NCI-H2029 treated with DMSO at 0.1 percent for 48 hours (cell line): ENCODE measurements around the gene ST6GALNAC1.

Experiments used
- DNase-seq: peaks from one replicate; lab custom pipeline; 2025; lab: John Stamatoyannopoulos, UW

Gene ST6GALNAC1

GRCh38 chr17:76643553-76644148 lies at the start of gene ST6GALNAC1:
Gene ST6GALNAC1 (minus strand): TSS chr17:76643757. CDS start chr17:76643638, 119 bp downstream.
- DNase-seq = no peak

- no peak for DNase-seq
Measured at GRCh38 chr17:76691379-76692191, 48.0 kb upstream of the ST6GALNAC1 start.

GRCh38 chr17:76690596-76691280 lies 47.2 kb upstream of the ST6GALNAC1 start:
- no peak for DNase-seq

- DNase-seq = no peak
Measured at GRCh38 chr17:76689859-76690258, 46.3 kb upstream of the ST6GALNAC1 start.

- DNase-seq = no peak
Measured at GRCh38 chr17:76688165-76688622, 44.6 kb upstream of the ST6GALNAC1 start.

GRCh38 chr17:76687298-76688164 lies 44.0 kb upstream of the ST6GALNAC1 start:
- DNase-seq = no peak

- DNase-seq = no peak
Measured at GRCh38 chr17:76686538-76687297, 43.2 kb upstream of the ST6GALNAC1 start.

- DNase-seq = no peak
Measured at GRCh38 chr17:76685846-76686245, 42.3 kb upstream of the ST6GALNAC1 start.

- DNase-seq = no peak
Measured at GRCh38 chr17:76685366-76685765, 41.8 kb upstream of the ST6GALNAC1 start.

- DNase-seq = no peak
Measured at GRCh38 chr17:76684756-76685155, 41.2 kb upstream of the ST6GALNAC1 start.

- no peak for DNase-seq
Measured at GRCh38 chr17:76683921-76684745, 40.6 kb upstream of the ST6GALNAC1 start.

GRCh38 chr17:76683011-76683755 lies 39.6 kb upstream of the ST6GALNAC1 start:
- no peak for DNase-seq

- no peak for DNase-seq
Measured at GRCh38 chr17:76682296-76682695, 38.7 kb upstream of the ST6GALNAC1 start.

GRCh38 chr17:76681222-76682137 lies 37.9 kb upstream of the ST6GALNAC1 start:
- peak; percentile 11 for DNase-seq

- DNase-seq = no peak
Measured at GRCh38 chr17:76679239-76679638, 35.7 kb upstream of the ST6GALNAC1 start.

GRCh38 chr17:76678330-76678729 lies 34.8 kb upstream of the ST6GALNAC1 start:
- no peak for DNase-seq

GRCh38 chr17:76677406-76677805 lies 33.8 kb upstream of the ST6GALNAC1 start:
- no peak for DNase-seq

- DNase-seq = no peak
Measured at GRCh38 chr17:76676629-76677028, 33.1 kb upstream of the ST6GALNAC1 start.
